Amygdala (tissue), 56 donors: ENCODE results near the gene HS3ST5.
"Not testable (repeated sequence)": the region's sequence is repeated elsewhere in the genome, so short reads cannot be mapped to it uniquely, and the experiment has no call there.

Experiments
- DNase-seq, 56 donors: peaks; one replicate each; lab custom pipeline; 2025; lab: John Stamatoyannopoulos, UW

Gene HS3ST5

GRCh38 chr6:114062199-114062598, 280.6 kb downstream of the HS3ST5 start:
- DNase-seq = no peak

- no peak for DNase-seq
These were observed 281.1 kb downstream of the HS3ST5 start for GRCh38 chr6:114061741-114062140.

GRCh38 chr6:114061116-114061515, 281.7 kb downstream of the HS3ST5 start:
- no peak for DNase-seq

DNA sequence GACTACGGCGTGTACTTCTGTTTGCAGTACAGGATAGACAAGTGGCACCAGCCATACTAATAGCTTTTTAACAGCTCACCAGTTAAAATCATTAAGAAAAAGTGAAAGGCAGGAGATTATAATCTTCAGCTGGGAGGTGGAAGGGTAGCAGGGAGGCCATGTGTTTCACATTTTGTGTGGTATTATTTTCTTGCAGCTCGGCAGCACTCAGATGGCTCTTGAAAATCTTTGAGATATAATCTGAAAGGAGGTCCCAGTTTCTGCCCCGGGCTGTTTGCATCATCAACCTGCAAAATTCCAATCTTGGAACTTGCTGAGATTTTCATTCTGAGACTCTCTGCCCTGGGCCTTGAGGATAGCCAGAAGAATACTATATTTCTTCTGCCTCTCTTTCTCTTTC, 284.4 kb downstream of the HS3ST5 start:
- DNase-seq = no peak

DNA sequence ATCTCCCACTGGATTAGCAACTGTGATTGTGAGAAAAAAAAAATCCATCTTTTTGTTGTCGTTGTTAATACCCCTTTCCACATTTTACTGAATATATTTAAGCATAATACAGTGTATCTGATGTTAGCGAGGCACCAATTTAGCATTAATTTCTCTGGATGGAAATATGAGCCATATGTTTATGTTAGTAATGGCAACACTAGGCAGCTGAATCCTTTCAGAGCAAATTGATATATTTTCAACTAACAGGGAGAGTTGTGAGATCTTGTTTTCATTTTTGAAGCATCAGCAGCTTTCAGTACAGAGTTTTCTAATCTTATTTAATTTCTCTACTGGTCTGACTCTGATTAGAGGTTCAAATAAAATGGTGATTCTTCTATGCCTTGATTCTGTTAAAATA, 287.1 kb downstream of the HS3ST5 start:
- no peak for DNase-seq

- DNase-seq = peak in 14 of 56 donors; percentile 1 to 43 (median 11)
These were observed 287.5 kb downstream of the HS3ST5 start for GRCh38 chr6:114055349-114055748.

DNA sequence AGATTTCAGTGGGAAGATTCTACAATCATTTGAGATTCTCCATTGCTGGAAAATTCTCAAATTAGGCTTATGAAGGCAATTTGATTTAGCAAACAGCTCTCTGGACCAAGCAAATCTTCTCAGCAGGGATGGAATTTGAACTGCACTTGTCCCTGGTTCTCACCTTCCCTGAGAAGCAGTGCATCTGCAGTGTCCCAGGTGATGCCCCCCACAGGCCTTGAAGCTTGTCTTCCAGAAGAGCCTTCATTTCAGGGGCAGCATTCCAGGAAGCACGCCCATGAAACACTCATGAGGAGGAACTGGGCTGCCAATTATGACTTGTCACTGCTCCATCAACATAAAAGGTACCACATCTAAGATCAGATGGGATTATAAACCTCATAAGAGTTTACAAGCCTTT, 289.0 kb downstream of the HS3ST5 start:
- DNase-seq = no peak

- no peak for DNase-seq
These were observed 290.7 kb downstream of the HS3ST5 start for GRCh38 chr6:114052141-114052540.

DNA sequence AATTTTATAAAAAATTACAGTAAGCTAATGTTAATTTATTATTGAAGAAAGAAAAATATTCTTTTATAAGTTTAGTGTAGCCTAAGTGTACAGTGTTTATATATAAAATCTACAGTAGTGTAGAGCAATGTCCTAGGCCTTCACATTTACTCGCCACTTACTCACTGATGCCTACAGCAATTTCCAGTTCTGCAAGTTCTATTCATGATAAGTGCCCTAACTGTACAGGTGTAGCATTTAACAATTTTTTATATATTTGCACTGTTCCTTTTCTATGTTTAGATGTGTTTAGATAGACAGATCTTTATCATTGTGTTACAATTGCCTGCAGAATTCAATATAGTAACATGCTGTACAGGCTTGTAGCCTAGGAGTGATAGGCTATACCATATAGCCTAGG, 291.8 kb downstream of the HS3ST5 start:
- DNase-seq = no peak

GRCh38 chr6:114049367-114049966, 293.4 kb downstream of the HS3ST5 start:
- DNase-seq = no peak

GRCh38 chr6:114044566-114044965, 298.3 kb downstream of the HS3ST5 start:
- peak in 1 of 56 donors; percentile 5 for DNase-seq

DNA sequence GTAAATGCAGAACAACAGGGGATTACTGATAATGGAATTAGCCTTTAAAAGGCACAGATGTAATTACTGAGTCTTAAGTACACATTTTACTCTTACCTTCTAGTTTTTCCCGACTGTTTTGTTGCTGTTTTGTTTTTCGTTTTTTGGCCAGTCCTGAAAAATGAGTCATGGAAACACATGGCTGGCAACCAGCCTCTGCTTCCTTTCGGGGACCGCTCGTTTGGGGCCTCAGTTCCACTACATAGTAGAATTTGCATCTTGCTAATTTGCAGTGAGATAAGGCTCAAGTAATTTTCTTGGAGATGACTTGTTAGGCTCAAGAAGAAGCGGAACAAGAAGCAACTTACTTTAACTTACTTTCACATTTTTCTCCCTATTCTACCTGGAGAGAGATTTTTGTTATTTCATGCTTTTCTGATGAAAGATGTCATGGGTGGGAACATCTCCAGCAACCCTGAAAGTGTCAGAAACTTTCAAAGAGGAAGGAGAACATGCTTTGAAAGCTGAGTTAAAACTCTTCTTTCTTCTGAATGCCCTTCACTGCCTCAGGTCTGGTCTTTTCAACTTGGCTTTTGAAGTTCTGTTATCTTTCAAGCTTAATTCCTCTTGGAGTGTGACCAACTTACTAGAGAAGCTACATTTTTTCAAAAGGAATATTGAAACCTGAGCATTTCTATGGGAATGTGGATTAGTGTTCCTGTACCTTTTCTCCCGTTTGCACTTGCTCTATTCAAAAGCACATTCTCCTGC, 300.4 kb downstream of the HS3ST5 start:
- no peak for DNase-seq

- DNase-seq = no peak
These were observed 302.0 kb downstream of the HS3ST5 start for GRCh38 chr6:114040871-114041270.

GRCh38 chr6:114039841-114040240, 303.0 kb downstream of the HS3ST5 start:
- DNase-seq = no peak

DNA sequence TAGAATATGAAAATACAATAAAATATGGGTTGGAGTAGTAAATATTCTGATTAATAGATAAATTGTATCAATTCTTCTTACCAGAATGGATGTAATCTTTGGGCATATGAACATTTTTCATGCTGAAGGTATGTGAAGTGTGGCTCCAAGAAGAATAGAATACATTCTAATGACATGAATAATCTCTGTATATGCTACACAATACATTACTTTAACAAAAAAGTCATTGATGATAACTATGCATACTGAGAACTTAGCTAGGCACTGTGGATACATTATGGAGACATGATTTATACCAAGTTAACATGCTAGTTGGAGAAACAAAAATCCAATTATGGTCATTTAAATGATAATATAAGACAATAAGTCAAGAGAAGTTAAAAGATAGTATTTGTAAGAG, 309.2 kb downstream of the HS3ST5 start:
- DNase-seq = no peak

GRCh38 chr6:114032721-114033120, 310.1 kb downstream of the HS3ST5 start:
- no peak for DNase-seq

GRCh38 chr6:114030767-114031166, 312.1 kb downstream of the HS3ST5 start:
- no peak for DNase-seq

- no peak for DNase-seq
These were observed 318.1 kb downstream of the HS3ST5 start for GRCh38 chr6:114024746-114025145.

- DNase-seq = no peak
These were observed 322.6 kb downstream of the HS3ST5 start for GRCh38 chr6:114020196-114020595.

DNA sequence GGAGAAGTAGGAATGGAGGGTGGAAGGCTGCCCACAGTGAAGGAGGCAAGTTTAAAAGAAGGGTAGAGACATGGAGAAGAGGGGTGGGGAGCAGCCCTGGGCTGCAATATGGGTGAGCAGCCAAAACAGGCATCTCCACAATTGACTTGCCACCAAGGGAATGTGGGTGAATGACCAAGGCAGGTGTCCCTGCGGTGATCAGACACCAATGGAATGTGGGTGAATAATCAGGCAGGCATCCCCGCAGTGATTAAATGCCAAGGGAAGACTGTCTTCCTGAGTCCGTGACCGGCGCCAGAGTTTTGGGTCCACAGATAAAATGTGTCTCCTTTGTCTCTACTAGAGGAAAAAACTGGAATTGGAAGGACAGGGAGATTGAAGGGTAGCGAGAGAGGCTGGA, 325.7 kb downstream of the HS3ST5 start:
- DNase-seq = not testable (repeated sequence)

DNA sequence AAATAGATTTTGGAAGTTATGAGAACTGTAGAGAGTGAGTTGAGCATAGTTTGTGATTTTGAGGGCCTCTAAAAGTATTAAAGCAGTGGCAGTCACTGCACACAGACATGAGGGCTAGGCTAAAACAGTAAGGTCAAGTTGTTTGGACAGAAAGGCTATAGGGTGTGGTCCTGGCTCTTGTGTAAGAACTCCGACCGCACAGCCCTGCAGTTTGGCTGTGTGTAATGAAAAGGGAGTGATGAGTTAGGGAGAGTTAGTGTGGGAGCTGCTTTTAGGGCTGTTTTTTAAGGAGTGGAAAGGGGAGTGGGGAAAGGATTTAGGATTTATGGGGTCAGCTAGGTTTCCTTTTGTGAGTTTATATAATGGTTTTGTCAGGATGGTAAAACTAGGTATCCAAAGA, 328.7 kb downstream of the HS3ST5 start:
- DNase-seq = not testable (repeated sequence)

DNA sequence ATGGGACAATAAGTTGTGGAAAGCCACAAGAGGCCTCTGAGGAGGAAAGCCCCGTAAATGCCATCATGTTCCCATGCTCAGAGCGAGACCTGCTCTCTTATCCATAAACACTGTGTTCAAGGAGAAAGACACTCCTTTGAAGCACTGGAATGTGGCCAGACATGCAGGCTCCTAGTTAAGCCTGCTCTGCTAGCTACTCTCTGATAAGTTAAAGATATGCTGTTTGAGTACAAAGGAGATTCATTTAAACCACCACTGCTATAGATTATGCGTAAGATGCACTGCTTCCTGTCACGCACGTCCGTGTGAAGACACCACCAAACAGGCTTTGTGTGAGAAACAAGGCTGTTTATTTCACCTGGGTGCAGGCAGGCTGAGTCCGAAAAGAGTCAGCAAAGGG, 331.3 kb downstream of the HS3ST5 start:
- not testable (repeated sequence) for DNase-seq
